Uterus (tissue), 2 donors: ENCODE measurements around the gene CNTNAP1.

ENCODE experiments used
- CTCF ChIP-seq, 4 experiments: fragments of 200-600 bp in 2 of 4; fragments of 450-650 bp in 2 of 4; sonication (generic) in 2 of 4; IDR thresholded peaks; one replicate each; pipeline ENCODE4 v1.5.1; 2016 to 2019; ENCODE audit warnings: antibody characterized with exemption in 4 of 4, mild to moderate bottlenecking in 2 of 4, moderate library complexity in 1 of 4
- POLR2A ChIP-seq, 2 donors: fragments of 450-650 bp; IDR thresholded peaks; one replicate each; pipeline ENCODE4 v1.6.1; 2016; ENCODE audit warnings: antibody characterized with exemption in 2 of 2, mild to moderate bottlenecking in 1 of 2, moderate library complexity in 1 of 2

- TF ChIP-seq CTCF (IDR thresholded peaks at IDR 0.05), result no peak
- no peak for TF ChIP-seq POLR2A (IDR thresholded peaks at IDR 0.05)
Observed at GRCh38 chr17:42673266-42673884, 9.0 kb upstream of the CNTNAP1 start.
